PFSK-1 (cell line): ENCODE measurements around the gene SPEG.

ENCODE experiments used
- FOXP2 ChIP-seq: optimal IDR thresholded peaks from 2 replicates; pipeline ENCODE3; 2011; ENCODE audit warnings: borderline replicate concordance, control low read depth, inconsistent platforms; ENCODE audit not compliant: insufficient read depth; ENCODE audit errors: extremely low read length, extremely low read depth
- POLR2AphosphoS5 ChIP-seq: IDR thresholded peaks from 2 replicates; pipeline ENCODE4 v1.6.1; 2012; ENCODE audit warnings: low read depth, mild to moderate bottlenecking, control low read depth, low read length, moderate library complexity
- SIN3A ChIP-seq: IDR thresholded peaks from 2 replicates; pipeline ENCODE4 v1.6.1; 2012; ENCODE audit warnings: mild to moderate bottlenecking, low read length, moderate library complexity, borderline replicate concordance; ENCODE audit not compliant: insufficient read depth
- TAF1 ChIP-seq: IDR thresholded peaks from 2 replicates; pipeline ENCODE4 v1.6.1; 2012; ENCODE audit warnings: low read length, control low read depth, borderline replicate concordance; ENCODE audit not compliant: insufficient read depth
- TF ChIP-seq, protein P1 (sequence below), 2 experiments: IDR thresholded peaks; 2 replicates each; pipeline versions ENCODE4 v1.6.1 to v1.8.0; 2011 to 2012; ENCODE audit warnings: low read depth in 2 of 2, low read length in 2 of 2, control low read depth in 1 of 2, inconsistent platforms in 1 of 2, mild to moderate bottlenecking in 1 of 2, moderate library complexity in 1 of 2; ENCODE audit not compliant: insufficient read depth in 1 of 2

SPEG gene

DNA sequence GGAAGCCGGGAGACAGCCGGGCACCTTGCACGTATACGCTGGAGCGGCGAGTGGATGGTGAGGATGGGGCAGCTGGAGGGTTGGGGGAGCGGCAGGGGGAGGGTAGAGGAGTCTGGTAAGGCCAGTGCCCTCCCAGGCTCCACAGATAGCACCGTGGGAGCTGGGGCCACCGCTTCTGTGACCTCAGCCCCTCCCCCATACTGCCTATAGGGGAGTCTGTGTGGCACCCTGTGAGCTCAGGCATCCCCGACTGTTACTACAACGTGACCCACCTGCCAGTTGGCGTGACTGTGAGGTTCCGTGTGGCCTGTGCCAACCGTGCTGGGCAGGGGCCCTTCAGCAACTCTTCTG is 54.2 kb downstream of the SPEG start:
- no peak for TF ChIP-seq FOXP2
- TF ChIP-seq SIN3A: no peak
- TF ChIP-seq, protein P1, sequence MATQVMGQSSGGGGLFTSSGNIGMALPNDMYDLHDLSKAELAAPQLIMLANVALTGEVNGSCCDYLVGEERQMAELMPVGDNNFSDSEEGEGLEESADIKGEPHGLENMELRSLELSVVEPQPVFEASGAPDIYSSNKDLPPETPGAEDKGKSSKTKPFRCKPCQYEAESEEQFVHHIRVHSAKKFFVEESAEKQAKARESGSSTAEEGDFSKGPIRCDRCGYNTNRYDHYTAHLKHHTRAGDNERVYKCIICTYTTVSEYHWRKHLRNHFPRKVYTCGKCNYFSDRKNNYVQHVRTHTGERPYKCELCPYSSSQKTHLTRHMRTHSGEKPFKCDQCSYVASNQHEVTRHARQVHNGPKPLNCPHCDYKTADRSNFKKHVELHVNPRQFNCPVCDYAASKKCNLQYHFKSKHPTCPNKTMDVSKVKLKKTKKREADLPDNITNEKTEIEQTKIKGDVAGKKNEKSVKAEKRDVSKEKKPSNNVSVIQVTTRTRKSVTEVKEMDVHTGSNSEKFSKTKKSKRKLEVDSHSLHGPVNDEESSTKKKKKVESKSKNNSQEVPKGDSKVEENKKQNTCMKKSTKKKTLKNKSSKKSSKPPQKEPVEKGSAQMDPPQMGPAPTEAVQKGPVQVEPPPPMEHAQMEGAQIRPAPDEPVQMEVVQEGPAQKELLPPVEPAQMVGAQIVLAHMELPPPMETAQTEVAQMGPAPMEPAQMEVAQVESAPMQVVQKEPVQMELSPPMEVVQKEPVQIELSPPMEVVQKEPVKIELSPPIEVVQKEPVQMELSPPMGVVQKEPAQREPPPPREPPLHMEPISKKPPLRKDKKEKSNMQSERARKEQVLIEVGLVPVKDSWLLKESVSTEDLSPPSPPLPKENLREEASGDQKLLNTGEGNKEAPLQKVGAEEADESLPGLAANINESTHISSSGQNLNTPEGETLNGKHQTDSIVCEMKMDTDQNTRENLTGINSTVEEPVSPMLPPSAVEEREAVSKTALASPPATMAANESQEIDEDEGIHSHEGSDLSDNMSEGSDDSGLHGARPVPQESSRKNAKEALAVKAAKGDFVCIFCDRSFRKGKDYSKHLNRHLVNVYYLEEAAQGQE (IDR thresholded peaks at IDR 0.05; ENCODE audit: insufficient read depth in 1 of 2, low read depth in 2 of 2, low read length in 2 of 2): no peak
- no peak for TF ChIP-seq TAF1
- TF ChIP-seq POLR2AphosphoS5: no peak

DNA sequence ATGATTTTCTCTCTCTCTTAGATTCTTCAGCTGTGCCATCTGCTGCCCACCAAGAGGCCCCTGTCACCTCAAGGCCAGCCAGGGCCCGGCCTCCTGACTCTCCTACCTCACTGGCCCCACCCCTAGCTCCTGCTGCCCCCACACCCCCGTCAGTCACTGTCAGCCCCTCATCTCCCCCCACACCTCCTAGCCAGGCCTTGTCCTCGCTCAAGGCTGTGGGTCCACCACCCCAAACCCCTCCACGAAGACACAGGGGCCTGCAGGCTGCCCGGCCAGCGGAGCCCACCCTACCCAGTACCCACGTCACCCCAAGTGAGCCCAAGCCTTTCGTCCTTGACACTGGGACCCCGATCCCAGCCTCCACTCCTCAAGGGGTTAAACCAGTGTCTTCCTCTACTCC is 54.7 kb downstream of the SPEG start:
- TF ChIP-seq TAF1: no peak
- no peak for TF ChIP-seq SIN3A
- TF ChIP-seq, protein P1 (IDR thresholded peaks at IDR 0.05; ENCODE audit: insufficient read depth in 1 of 2, low read depth in 2 of 2, low read length in 2 of 2): no peak
- TF ChIP-seq FOXP2: no peak
- no peak for TF ChIP-seq POLR2AphosphoS5

DNA sequence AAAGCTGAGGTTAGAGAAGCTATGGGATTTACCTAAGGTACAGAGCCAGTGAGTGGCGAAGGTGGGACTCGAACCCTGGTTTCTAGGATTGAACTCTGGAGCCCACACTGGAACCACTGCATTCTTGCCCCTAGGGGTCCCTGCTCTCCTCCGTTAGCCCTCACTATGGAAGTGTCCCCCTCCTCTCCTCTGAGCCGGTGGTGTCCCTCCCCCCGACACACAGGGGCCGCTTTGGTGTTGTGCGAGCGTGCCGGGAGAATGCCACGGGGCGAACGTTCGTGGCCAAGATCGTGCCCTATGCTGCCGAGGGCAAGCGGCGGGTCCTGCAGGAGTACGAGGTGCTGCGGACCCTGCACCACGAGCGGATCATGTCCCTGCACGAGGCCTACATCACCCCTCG is 55.5 kb downstream of the SPEG start:
- TF ChIP-seq, protein P1 (IDR thresholded peaks at IDR 0.05; ENCODE audit: insufficient read depth in 1 of 2, low read depth in 2 of 2, low read length in 2 of 2): no peak
- TF ChIP-seq FOXP2 (no peak), POLR2AphosphoS5 (no peak), SIN3A (no peak), TAF1 (no peak)

DNA sequence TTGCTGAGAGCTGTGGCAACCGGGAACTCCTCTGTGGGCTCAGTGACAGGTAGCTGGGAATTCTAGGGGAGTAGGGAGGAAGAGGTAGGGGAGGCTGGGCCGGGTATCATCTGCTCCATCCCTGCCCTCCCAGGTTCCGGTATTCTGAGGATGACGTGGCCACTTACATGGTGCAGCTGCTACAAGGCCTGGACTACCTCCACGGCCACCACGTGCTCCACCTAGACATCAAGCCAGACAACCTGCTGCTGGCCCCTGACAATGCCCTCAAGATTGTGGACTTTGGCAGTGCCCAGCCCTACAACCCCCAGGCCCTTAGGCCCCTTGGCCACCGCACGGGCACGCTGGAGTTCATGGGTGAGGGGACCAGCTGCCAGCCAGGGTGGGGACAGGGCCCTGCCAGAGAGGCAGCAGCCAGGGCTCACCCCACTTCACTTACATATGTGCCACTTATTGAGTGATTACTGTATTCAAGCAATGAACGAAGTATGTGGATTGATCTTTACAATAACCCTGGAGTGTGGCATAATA is 56.0 kb downstream of the SPEG start:
- no peak for TF ChIP-seq FOXP2
- no peak for TF ChIP-seq POLR2AphosphoS5
- no peak for TF ChIP-seq TAF1
- TF ChIP-seq SIN3A: no peak
- TF ChIP-seq, protein P1 (IDR thresholded peaks at IDR 0.05; ENCODE audit: insufficient read depth in 1 of 2, low read depth in 2 of 2, low read length in 2 of 2): no peak

DNA sequence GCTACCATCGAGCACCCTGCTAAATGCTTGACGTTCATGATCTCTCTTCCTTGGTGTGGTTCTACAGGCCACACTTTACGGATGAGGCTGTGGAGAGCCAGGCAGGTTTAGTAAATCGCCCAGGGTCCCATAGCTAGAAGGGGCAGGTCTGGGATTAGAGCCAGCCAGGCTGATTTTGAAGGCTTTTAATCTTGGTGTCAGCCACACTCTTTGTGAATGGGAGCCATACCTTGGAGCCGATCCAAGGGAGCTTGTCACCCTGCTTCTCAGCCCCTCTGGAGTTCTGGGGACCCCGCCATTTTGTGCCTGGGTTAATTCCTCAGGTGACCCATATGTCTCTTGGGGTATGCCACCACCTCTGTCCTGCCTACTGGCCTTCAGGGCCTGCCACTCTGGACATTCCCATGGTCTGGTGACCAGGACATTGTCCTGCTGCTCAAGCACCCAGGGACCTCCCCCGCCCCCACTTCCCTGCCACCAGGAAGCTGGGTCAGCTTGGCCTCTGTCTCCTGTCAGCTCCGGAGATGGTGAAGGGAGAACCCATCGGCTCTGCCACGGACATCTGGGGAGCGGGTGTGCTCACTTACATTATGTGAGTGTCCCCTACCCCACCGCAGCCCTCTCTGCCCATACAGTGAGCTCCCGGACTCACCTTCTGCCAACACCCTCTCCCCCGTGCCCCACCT is 56.8 kb downstream of the SPEG start:
- TF ChIP-seq SIN3A: no peak
- TF ChIP-seq POLR2AphosphoS5: no peak
- TF ChIP-seq FOXP2: no peak
- TF ChIP-seq, protein P1 (IDR thresholded peaks at IDR 0.05; ENCODE audit: insufficient read depth in 1 of 2, low read depth in 2 of 2, low read length in 2 of 2): no peak
- TF ChIP-seq TAF1: no peak
